Esophagus squamous epithelium (tissue), 4 donors: ENCODE measurements around the gene CCN5.

Source experiments
- POLR2A ChIP-seq, 4 donors: fragments of 450-650 bp; IDR thresholded peaks; one replicate each; pipeline ENCODE4 v1.6.1; 2017; ENCODE audit warnings: antibody characterized with exemption in 4 of 4, mild to moderate bottlenecking in 4 of 4, moderate library complexity in 3 of 4
- TF ChIP-seq, protein P1 (sequence below), 6 experiments: fragments of 450-650 bp in 4 of 6; fragments of 200-600 bp in 2 of 6; sonication (generic) in 2 of 6; IDR thresholded peaks; one replicate each; pipeline ENCODE4 v1.5.1; 2016 to 2019; ENCODE audit warnings: antibody characterized with exemption in 6 of 6, mild to moderate bottlenecking in 4 of 6, moderate library complexity in 4 of 6

- TF ChIP-seq, protein P1, sequence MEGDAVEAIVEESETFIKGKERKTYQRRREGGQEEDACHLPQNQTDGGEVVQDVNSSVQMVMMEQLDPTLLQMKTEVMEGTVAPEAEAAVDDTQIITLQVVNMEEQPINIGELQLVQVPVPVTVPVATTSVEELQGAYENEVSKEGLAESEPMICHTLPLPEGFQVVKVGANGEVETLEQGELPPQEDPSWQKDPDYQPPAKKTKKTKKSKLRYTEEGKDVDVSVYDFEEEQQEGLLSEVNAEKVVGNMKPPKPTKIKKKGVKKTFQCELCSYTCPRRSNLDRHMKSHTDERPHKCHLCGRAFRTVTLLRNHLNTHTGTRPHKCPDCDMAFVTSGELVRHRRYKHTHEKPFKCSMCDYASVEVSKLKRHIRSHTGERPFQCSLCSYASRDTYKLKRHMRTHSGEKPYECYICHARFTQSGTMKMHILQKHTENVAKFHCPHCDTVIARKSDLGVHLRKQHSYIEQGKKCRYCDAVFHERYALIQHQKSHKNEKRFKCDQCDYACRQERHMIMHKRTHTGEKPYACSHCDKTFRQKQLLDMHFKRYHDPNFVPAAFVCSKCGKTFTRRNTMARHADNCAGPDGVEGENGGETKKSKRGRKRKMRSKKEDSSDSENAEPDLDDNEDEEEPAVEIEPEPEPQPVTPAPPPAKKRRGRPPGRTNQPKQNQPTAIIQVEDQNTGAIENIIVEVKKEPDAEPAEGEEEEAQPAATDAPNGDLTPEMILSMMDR (IDR thresholded peaks at IDR 0.05), result no peak
- TF ChIP-seq POLR2A (IDR thresholded peaks at IDR 0.05), result no peak
Measured at GRCh38 chr20:44709380-44709779, 5.8 kb upstream of the CCN5 start.
